Measurements from ENCODE around the gene SLC51A.

- TF ChIP-seq CTCF (IDR thresholded peaks at IDR 0.05; ENCODE audit: extremely low read depth in 1 of 2, insufficient read depth in 1 of 2, low read depth in 1 of 2, low read length in 2 of 2): no peak
- TF ChIP-seq POLR2A (IDR thresholded peaks at IDR 0.05; ENCODE audit: low read depth, low read length): no peak
- TF ChIP-seq POLR2AphosphoS5 (IDR thresholded peaks at IDR 0.05; ENCODE audit: insufficient read depth, low read depth, low read length): no peak
- no peak for TF ChIP-seq FOS (IDR thresholded peaks at IDR 0.05; ENCODE audit: borderline replicate concordance, insufficient read depth, low read length)
- TF ChIP-seq EZH2 (IDR thresholded peaks at IDR 0.05; ENCODE audit: borderline replicate concordance, low read depth, low read length, severe bottlenecking): no peak
- TF ChIP-seq JUN (IDR thresholded peaks at IDR 0.05; ENCODE audit: borderline replicate concordance, insufficient read depth, insufficient read length, low read depth): no peak
- no peak for TF ChIP-seq MAX (IDR thresholded peaks at IDR 0.05; ENCODE audit: insufficient read depth, insufficient read length)
- TF ChIP-seq MYC (IDR thresholded peaks at IDR 0.05; ENCODE audit: low read depth, low read length): no peak
- TF ChIP-seq GATA2 (IDR thresholded peaks at IDR 0.05; ENCODE audit: insufficient read depth, insufficient read length, low read depth, low read length): no peak
Measured at GRCh38 chr3:196166741-196167140, 49.6 kb upstream of the SLC51A start.

Measured in endothelial cell of umbilical vein (primary cell).